MM.1S (cell line): ENCODE results near the gene HEATR5A.

Experiments used
- DNase-seq: peaks from one replicate; pipeline ENCODE4 v3.0.0-alpha.2; 2015
- H2AFZ ChIP-seq: fragments of 300-600 bp; sonication (generic); 2 replicates; pipeline ENCODE4 v1.6.0; 2016; ENCODE audit warnings: antibody characterized with exemption, low read length
- H3F3A ChIP-seq: fragments of 300-600 bp; sonication (generic); 2 replicates; pipeline ENCODE4 v1.6.1; 2016; ENCODE audit warnings: mild to moderate bottlenecking, antibody characterized with exemption, low read length, moderate library complexity, mixed read lengths; ENCODE audit not compliant: insufficient read depth
- H3K27ac ChIP-seq: fragments of 300-600 bp; sonication (generic); 2 replicates; pipeline ENCODE4 v1.5.1; 2016; ENCODE audit warnings: mild to moderate bottlenecking, low read length
- H3K27me3 ChIP-seq: fragments of 300-600 bp; sonication (generic); replicated peaks from 2 replicates; pipeline ENCODE4 v1.6.0; 2016; ENCODE audit warnings: low read length; ENCODE audit not compliant: insufficient read depth
- H3K36me3 ChIP-seq: fragments of 300-600 bp; sonication (generic); replicated peaks from 2 replicates; pipeline ENCODE4 v1.6.1; 2016; ENCODE audit warnings: mild to moderate bottlenecking, low read length, mixed read lengths; ENCODE audit not compliant: insufficient read depth
- H3K4me1 ChIP-seq: fragments of 300-600 bp; sonication (generic); 2 replicates; pipeline ENCODE4 v1.6.1; 2016; ENCODE audit warnings: low read length, mixed read lengths
- H3K4me2 ChIP-seq: fragments of 300-600 bp; sonication (generic); 2 replicates; pipeline ENCODE4 v1.6.0; 2016; ENCODE audit warnings: low read depth, low read length
- H3K4me3 ChIP-seq: fragments of 300-600 bp; sonication (generic); 2 replicates; pipeline ENCODE4 v1.5.1; 2016; ENCODE audit warnings: low read length, mixed read lengths
- H3K79me2 ChIP-seq: fragments of 300-600 bp; sonication (generic); 2 replicates; pipeline ENCODE4 v1.6.1; 2016; ENCODE audit warnings: mixed run types, low read length, mixed read lengths
- H3K9ac ChIP-seq: fragments of 300-600 bp; sonication (generic); 2 replicates; pipeline ENCODE4 v1.6.1; 2016; ENCODE audit warnings: low read length, mixed read lengths
- H3K9me2 ChIP-seq: fragments of 300-600 bp; sonication (generic); replicated peaks from 2 replicates; pipeline ENCODE4 v1.6.1; 2016; ENCODE audit warnings: mild to moderate bottlenecking, low read length, mixed read lengths; ENCODE audit not compliant: insufficient read depth
- H3K9me3 ChIP-seq: fragments of 300-600 bp; sonication (generic); replicated peaks from 2 replicates; pipeline ENCODE4 v1.6.1; 2016; ENCODE audit warnings: mild to moderate bottlenecking, low read length, mixed read lengths; ENCODE audit not compliant: insufficient read depth
- H4K20me1 ChIP-seq: fragments of 300-600 bp; sonication (generic); 2 replicates; pipeline ENCODE4 v1.6.1; 2016; ENCODE audit warnings: mild to moderate bottlenecking, low read length, moderate library complexity, mixed read lengths; ENCODE audit not compliant: insufficient read depth
- EZH2 ChIP-seq: fragments of 300-600 bp; sonication (generic); optimal IDR thresholded peaks from 2 replicates; pipeline ENCODE3; 2017; ENCODE audit warnings: low read depth, mild to moderate bottlenecking, antibody characterized with exemption, low read length, mixed read lengths
- EZH2phosphoT487 ChIP-seq: fragments of 300-600 bp; sonication (generic); IDR thresholded peaks from 2 replicates; pipeline ENCODE4 v1.6.1; 2018; ENCODE audit warnings: antibody characterized with exemption, low read length
- TF ChIP-seq, protein P1 (sequence below): fragments of 300-600 bp; sonication (generic); IDR thresholded peaks from 2 replicates; pipeline ENCODE4 v1.5.1; 2016; ENCODE audit warnings: antibody characterized with exemption, low read length, mixed read lengths

The HEATR5A gene

DNA sequence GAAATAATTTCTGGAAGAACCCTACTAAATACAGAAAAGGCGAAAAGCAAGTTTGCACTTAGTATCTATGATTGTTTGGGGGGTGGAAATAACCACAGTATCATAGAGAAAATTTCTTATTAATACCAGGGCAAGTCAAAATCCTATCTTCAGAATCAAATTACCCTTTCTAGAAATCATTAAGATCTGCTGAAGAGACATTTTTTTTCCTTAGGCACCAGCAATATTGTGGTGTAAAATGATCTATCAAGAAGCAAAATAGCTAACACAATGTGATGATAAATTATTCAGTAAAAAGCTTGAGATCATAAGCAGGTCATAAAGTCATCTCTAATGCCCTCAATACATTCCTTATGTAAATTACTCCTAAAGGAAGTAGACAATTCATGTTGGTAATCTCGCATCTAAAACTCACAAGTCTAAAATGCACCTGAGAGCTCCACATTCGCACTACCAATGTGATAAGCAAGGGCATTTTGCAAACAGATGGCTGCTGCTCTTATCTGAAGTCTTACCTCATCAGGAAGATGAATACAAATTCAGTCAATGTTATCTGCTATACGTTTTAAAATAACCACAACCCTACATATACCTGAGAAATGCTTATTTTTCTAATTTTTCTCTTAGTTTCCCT is 14.6 kb downstream of the HEATR5A start:
- no peaks in the 10 kb centered on the region for H4K20me1 ChIP-seq
- no peaks in the 10 kb centered on the region for H3K79me2 ChIP-seq
- H3K4me3 ChIP-seq: no peak overlapping the region
- no peak overlapping the region for H3K27ac ChIP-seq
- no peaks in the 10 kb centered on the region for H3K27me3 ChIP-seq
- H3K4me2 ChIP-seq: no peak overlapping the region
- H3K9ac ChIP-seq: no peak overlapping the region
- H3K9me2 ChIP-seq: no peaks in the 10 kb centered on the region
- no peaks in the 10 kb centered on the region for H3K36me3 ChIP-seq
- H3K9me3 ChIP-seq: no peaks in the 10 kb centered on the region
- no peak for DNase-seq
- no peak overlapping the region for H2AFZ ChIP-seq
- no peak for TF ChIP-seq EZH2
- TF ChIP-seq, protein P1, sequence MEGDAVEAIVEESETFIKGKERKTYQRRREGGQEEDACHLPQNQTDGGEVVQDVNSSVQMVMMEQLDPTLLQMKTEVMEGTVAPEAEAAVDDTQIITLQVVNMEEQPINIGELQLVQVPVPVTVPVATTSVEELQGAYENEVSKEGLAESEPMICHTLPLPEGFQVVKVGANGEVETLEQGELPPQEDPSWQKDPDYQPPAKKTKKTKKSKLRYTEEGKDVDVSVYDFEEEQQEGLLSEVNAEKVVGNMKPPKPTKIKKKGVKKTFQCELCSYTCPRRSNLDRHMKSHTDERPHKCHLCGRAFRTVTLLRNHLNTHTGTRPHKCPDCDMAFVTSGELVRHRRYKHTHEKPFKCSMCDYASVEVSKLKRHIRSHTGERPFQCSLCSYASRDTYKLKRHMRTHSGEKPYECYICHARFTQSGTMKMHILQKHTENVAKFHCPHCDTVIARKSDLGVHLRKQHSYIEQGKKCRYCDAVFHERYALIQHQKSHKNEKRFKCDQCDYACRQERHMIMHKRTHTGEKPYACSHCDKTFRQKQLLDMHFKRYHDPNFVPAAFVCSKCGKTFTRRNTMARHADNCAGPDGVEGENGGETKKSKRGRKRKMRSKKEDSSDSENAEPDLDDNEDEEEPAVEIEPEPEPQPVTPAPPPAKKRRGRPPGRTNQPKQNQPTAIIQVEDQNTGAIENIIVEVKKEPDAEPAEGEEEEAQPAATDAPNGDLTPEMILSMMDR: no peak
- TF ChIP-seq EZH2phosphoT487: no peak
- H3F3A ChIP-seq: no peaks in the 10 kb centered on the region
- H3K4me1 ChIP-seq: no peaks in the 10 kb centered on the region

DNA sequence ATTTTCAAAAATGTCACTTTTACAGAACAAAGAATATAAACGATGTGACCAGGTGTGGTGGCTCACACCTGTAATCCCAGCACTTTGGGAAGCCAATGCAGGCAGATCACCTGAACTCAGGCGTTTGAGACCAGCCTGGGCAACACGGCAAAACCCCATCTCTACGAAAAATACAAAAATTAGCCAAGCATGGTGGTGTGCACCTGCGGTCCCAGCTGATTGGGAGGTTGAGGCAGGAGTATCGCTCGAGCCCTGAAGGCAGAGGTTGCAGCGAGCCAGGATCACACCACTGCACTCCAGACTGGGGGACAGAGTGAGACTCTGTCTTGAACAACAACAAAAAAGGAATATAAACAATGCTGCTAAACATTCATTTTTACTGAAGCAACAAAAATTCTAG is 15.2 kb downstream of the HEATR5A start:
- H3K27me3 ChIP-seq: no peaks in the 10 kb centered on the region
- no peak for TF ChIP-seq EZH2phosphoT487
- no peak for TF ChIP-seq EZH2
- TF ChIP-seq, protein P1: no peak
- no peak overlapping the region for H3K4me2 ChIP-seq
- no peak for DNase-seq
- no peaks in the 10 kb centered on the region for H3K9me2 ChIP-seq
- no peak overlapping the region for H3K9ac ChIP-seq
- no peak overlapping the region for H2AFZ ChIP-seq
- no peak overlapping the region for H3K27ac ChIP-seq
- no peaks in the 10 kb centered on the region for H3K4me1 ChIP-seq
- H3F3A ChIP-seq: no peaks in the 10 kb centered on the region
- no peaks in the 10 kb centered on the region for H4K20me1 ChIP-seq
- no peaks in the 10 kb centered on the region for H3K36me3 ChIP-seq
- H3K9me3 ChIP-seq: no peaks in the 10 kb centered on the region
- H3K79me2 ChIP-seq: no peaks in the 10 kb centered on the region
- no peak overlapping the region for H3K4me3 ChIP-seq

DNA sequence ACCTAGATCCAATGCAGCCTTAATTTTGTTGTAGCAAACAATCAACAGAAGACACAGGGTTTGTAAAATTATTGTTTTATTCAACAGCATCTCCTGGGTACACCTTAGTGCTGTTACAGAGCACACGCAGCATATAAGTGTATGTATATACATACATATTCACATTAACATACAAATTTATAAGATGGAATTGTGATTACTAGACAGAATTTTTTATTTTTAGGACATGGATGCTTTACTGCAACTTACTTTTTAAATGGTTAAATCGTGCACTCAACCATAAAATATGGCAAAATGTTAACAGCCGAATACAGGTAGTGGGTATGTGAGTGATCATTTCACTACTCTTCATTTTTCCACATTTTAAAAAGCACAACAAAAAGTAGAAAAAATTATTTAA is 16.6 kb downstream of the HEATR5A start:
- Histone ChIP-seq H4K20me1 (no peaks in the 10 kb centered on the region), H3K9ac (no peak overlapping the region), H3K27me3 (no peaks in the 10 kb centered on the region), H3K27ac (no peak overlapping the region), H3K4me3 (no peak overlapping the region), H3K4me1 (no peaks in the 10 kb centered on the region), H3K9me2 (no peaks in the 10 kb centered on the region), H3K36me3 (no peaks in the 10 kb centered on the region), H3K79me2 (no peaks in the 10 kb centered on the region), H3F3A (no peaks in the 10 kb centered on the region), H3K4me2 (no peak overlapping the region), H2AFZ (no peak overlapping the region), H3K9me3 (no peaks in the 10 kb centered on the region)
- DNase-seq: no peak
- TF ChIP-seq EZH2phosphoT487 (no peak), EZH2 (no peak)
- TF ChIP-seq, protein P1: no peak
